GM23338 (cell line): ENCODE data around the gene TAF4B. TPM values are rescaled to one million over a fixed set of nuclear protein-coding genes. Genes with fewer than 3 reads are reported as not detected.

Experiments
- ATAC-seq: fragments of 200-7000 bp; cut with Tn5 transposase; 3 replicates; pipeline ENCODE4 v1.9.1; 2020
- DNase-seq: peaks from one replicate; pipeline ENCODE4 v3.0.0-alpha.2; 2015; ENCODE audit warnings: low spot score
- H2AFZ ChIP-seq: fragments of 200-600 bp; sonication (generic); 2 replicates; pipeline ENCODE4 v1.8.0; 2016; ENCODE audit warnings: antibody characterized with exemption, mild to moderate bottlenecking, moderate library complexity
- H3F3A ChIP-seq: fragments of 200-600 bp; sonication (generic); replicated peaks from 2 replicates; pipeline ENCODE4 v1.8.0; 2017; ENCODE audit warnings: antibody characterized with exemption, mixed run types, low read depth
- H3K27ac ChIP-seq: fragments of 200-600 bp; sonication (generic); 2 replicates; pipeline ENCODE4 v1.6.1; 2016; ENCODE audit warnings: low read depth
- H3K27me3 ChIP-seq: fragments of 200-600 bp; sonication (generic); 2 replicates; pipeline ENCODE4 v1.8.0; 2016; ENCODE audit warnings: mild to moderate bottlenecking, mixed run types, moderate library complexity; ENCODE audit not compliant: insufficient read depth
- H3K36me3 ChIP-seq: fragments of 200-600 bp; sonication (generic); 2 replicates; pipeline ENCODE4 v1.8.0; 2016; ENCODE audit warnings: mild to moderate bottlenecking; ENCODE audit not compliant: insufficient read depth
- H3K4me1 ChIP-seq: fragments of 200-600 bp; sonication (generic); 2 replicates; pipeline ENCODE4 v1.8.0; 2016; ENCODE audit warnings: mild to moderate bottlenecking, moderate library complexity; ENCODE audit not compliant: insufficient read depth
- H3K4me2 ChIP-seq: fragments of 200-600 bp; sonication (generic); 2 replicates; pipeline ENCODE4 v1.7.1; 2017; ENCODE audit warnings: mixed run types
- H3K4me3 ChIP-seq: fragments of 200-600 bp; sonication (generic); 2 replicates; pipeline ENCODE4 v1.6.1; 2016; ENCODE audit warnings: mixed run types
- H3K79me2 ChIP-seq: fragments of 200-600 bp; sonication (generic); replicated peaks from 2 replicates; pipeline ENCODE4 v1.8.0; 2017; ENCODE audit warnings: mild to moderate bottlenecking; ENCODE audit not compliant: insufficient read depth
- H3K9me2 ChIP-seq: fragments of 200-600 bp; sonication (generic); 2 replicates; pipeline ENCODE4 v1.8.0; 2017; ENCODE audit not compliant: insufficient read depth
- H4K20me1 ChIP-seq: fragments of 200-600 bp; sonication (generic); replicated peaks from 2 replicates; pipeline ENCODE4 v1.8.0; 2017; ENCODE audit warnings: mild to moderate bottlenecking; ENCODE audit not compliant: insufficient read depth
- H3K27ac Mint-ChIP-seq: 2 replicates; pipeline ENCODE4 v1.8.0; 2020; ENCODE audit warnings: inconsistent platforms, mild to moderate bottlenecking, moderate library complexity, mixed read lengths
- H3K27me3 Mint-ChIP-seq: 3 replicates; pipeline ENCODE4 v1.8.0; 2022; ENCODE audit warnings: low read depth, mild to moderate bottlenecking, moderate library complexity, mixed read lengths, inconsistent platforms; ENCODE audit not compliant: insufficient read depth, poor library complexity
- H3K36me3 Mint-ChIP-seq: 3 replicates; pipeline ENCODE4 v1.8.0; 2021; ENCODE audit warnings: low read depth, mild to moderate bottlenecking, inconsistent platforms, moderate library complexity, mixed read lengths
- H3K4me1 Mint-ChIP-seq: 3 replicates; pipeline ENCODE4 v1.8.0; 2020; ENCODE audit warnings: mild to moderate bottlenecking, inconsistent platforms, mixed read lengths
- H3K4me3 Mint-ChIP-seq: 3 replicates; pipeline ENCODE4 v1.8.0; 2021; ENCODE audit warnings: moderate library complexity, mild to moderate bottlenecking, inconsistent platforms, mixed read lengths
- H3K9me3 Mint-ChIP-seq: 3 replicates; pipeline ENCODE4 v1.8.0; 2020; ENCODE audit warnings: moderate library complexity, mild to moderate bottlenecking, inconsistent platforms, mixed read lengths
- CREB1 ChIP-seq: fragments of 250-450 bp; sonication (Bioruptor Pico); IDR thresholded peaks from 2 replicates; pipeline ENCODE4 v1.5.0; 2020; ENCODE audit warnings: low read depth, mild to moderate bottlenecking, moderate library complexity
- ETS1 ChIP-seq: IDR thresholded peaks from 2 replicates; pipeline ENCODE4 v1.6.1; 2016; ENCODE audit warnings: antibody characterized with exemption
- EZH2 ChIP-seq: fragments of 200-600 bp; sonication (generic); IDR thresholded peaks from one replicate; pipeline ENCODE4 v1.8.0; 2017; ENCODE audit warnings: antibody characterized with exemption, mild to moderate bottlenecking, low read depth; ENCODE audit not compliant: unreplicated experiment
- EZH2phosphoT487 ChIP-seq: fragments of 200-600 bp; sonication (generic); IDR thresholded peaks from one replicate; pipeline ENCODE4 v1.8.1; 2018; ENCODE audit warnings: antibody characterized with exemption; ENCODE audit not compliant: unreplicated experiment
- JUNB ChIP-seq: IDR thresholded peaks from one replicate; pipeline ENCODE4 v1.6.1; 2016; ENCODE audit warnings: antibody characterized with exemption; ENCODE audit not compliant: unreplicated experiment
- NANOG ChIP-seq: IDR thresholded peaks from 2 replicates; pipeline ENCODE4 v1.6.1; 2016; ENCODE audit warnings: antibody characterized with exemption, borderline replicate concordance
- POLR2AphosphoS5 ChIP-seq: IDR thresholded peaks from 2 replicates; pipeline ENCODE4 v1.6.1; 2016; ENCODE audit warnings: antibody characterized with exemption, low read depth
- STAT1 ChIP-seq: IDR thresholded peaks from one replicate; pipeline ENCODE4 v1.6.1; 2016; ENCODE audit warnings: antibody characterized with exemption; ENCODE audit not compliant: unreplicated experiment
- ZNF114 ChIP-seq: fragments of 250-450 bp; sonication (Bioruptor Pico); IDR thresholded peaks from 2 replicates; pipeline ENCODE4 v1.5.0; 2020; ENCODE audit warnings: mild to moderate bottlenecking, moderate library complexity
- ZNF331 ChIP-seq: fragments of 250-450 bp; sonication (Bioruptor Pico); IDR thresholded peaks from 2 replicates; pipeline ENCODE4 v1.5.0; 2020; ENCODE audit warnings: low read depth, mild to moderate bottlenecking, moderate library complexity
- ZNF462 ChIP-seq: fragments of 250-450 bp; sonication (Bioruptor Pico); IDR thresholded peaks from 2 replicates; pipeline ENCODE4 v1.5.0; 2020; ENCODE audit warnings: mild to moderate bottlenecking, moderate library complexity
- polyA plus RNA-seq: library from polyadenylated mRNA; unstranded; fragments of >200 nt; fragmentation: Nextera tagmentation; extraction: Ambion mirVana; gene quantifications from 2 replicates; pipeline ENCODE4 v1.2.1, GENCODE V29; 2016
- total RNA-seq: library from RNA; depleted of rRNA; stranded (reverse); fragments of >200 nt; shearing (Covaris generic); gene quantifications from 2 replicates; pipeline ENCODE4 v1.2.3, GENCODE V29; 2014
- TF ChIP-seq, protein P1 (sequence below), 2 experiments: fragments of 200-600 bp in 1 of 2; sonication (generic) in 1 of 2; conservative IDR thresholded peaks; 2 replicates each; pipeline versions ENCODE4 v1.5.1 to v1.6.1; 2016 to 2017; ENCODE audit warnings: antibody characterized with exemption in 2 of 2, low read depth in 2 of 2, mild to moderate bottlenecking in 2 of 2, moderate library complexity in 1 of 2
- TF ChIP-seq, protein P2 (sequence below): IDR thresholded peaks from one replicate; pipeline ENCODE4 v1.6.1; 2018; ENCODE audit warnings: antibody characterized with exemption; ENCODE audit not compliant: unreplicated experiment

The TAF4B gene
- total and polyA plus RNA-seq, 2 experiments from 2014 or later = 9.4 to 27.3 TPM

DNA sequence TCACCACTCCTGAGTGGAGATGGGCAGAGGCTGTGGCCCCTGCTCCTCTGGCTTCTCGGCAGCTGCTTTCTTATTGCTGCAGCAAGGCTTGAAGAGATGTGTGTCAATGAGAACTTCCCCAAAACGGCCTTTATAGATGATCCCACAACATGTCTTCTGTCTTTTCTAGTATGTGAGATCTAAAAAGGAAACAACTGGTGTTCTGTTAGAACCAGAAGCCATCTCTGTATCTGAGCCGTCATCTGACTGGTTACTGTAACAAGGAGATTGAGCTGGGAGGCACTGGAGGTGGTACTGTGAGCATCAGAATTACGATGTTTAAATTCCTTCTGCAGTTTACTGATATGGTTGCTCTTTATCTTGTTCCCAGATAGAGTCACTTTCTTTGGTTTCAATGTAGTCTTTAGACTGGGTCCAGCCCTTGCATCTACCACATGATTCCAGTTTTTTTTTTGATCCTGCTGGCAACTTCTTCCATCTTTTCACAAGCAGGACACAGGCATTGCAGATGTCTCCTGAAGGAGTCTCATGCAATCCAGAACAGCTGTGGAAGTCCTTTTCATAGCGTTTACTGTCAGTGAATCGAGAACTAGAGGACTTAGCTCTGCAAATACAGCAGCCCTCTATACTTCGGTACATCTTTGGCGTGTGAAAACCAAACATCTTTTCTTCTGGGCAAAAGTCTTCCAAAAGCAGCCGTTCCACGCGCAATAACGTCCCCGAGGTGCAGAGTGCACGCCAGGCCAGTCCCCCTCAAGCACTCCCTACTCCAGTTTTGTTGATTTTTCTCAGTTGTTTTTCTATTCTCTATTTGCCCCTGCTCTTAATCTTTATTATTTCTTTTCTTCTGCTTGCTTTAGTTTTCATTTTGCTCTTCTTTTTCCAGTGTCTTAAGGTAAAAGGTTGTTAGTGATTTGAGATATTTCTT lies 29.7 kb downstream of the TAF4B start:
- no peak overlapping the region for H3K27ac ChIP-seq
- Mint-ChIP-seq H3K27me3 (peaks cover 4% of the 10 kb centered on the region), H3K4me1 (peaks cover 16% of the 10 kb centered on the region; the same call in 2 of the 3 replicates), H3K27ac (no peak overlapping the region; the same call in 1 of the 2 replicates), H3K36me3 (peaks cover 9% of the 10 kb centered on the region), H3K9me3 (peaks cover 7% of the 10 kb centered on the region), H3K4me3 (no peak overlapping the region)
- no peaks in the 10 kb centered on the region for H3K27me3 ChIP-seq
- no peaks in the 10 kb centered on the region for H3K4me1 ChIP-seq
- H3K4me3 ChIP-seq = no peak overlapping the region
- H3K79me2 ChIP-seq = peaks cover 95% of the 10 kb centered on the region
- peaks cover 12% of the 10 kb centered on the region for H4K20me1 ChIP-seq
- H3K4me2 ChIP-seq = no peak overlapping the region
- ATAC-seq = no peak; the same call in 2 of the 3 replicates
- no peaks in the 10 kb centered on the region for H3K9me2 ChIP-seq
- H3K36me3 ChIP-seq = no peaks in the 10 kb centered on the region
- no peak overlapping the region for H2AFZ ChIP-seq
- TF ChIP-seq, protein P1, sequence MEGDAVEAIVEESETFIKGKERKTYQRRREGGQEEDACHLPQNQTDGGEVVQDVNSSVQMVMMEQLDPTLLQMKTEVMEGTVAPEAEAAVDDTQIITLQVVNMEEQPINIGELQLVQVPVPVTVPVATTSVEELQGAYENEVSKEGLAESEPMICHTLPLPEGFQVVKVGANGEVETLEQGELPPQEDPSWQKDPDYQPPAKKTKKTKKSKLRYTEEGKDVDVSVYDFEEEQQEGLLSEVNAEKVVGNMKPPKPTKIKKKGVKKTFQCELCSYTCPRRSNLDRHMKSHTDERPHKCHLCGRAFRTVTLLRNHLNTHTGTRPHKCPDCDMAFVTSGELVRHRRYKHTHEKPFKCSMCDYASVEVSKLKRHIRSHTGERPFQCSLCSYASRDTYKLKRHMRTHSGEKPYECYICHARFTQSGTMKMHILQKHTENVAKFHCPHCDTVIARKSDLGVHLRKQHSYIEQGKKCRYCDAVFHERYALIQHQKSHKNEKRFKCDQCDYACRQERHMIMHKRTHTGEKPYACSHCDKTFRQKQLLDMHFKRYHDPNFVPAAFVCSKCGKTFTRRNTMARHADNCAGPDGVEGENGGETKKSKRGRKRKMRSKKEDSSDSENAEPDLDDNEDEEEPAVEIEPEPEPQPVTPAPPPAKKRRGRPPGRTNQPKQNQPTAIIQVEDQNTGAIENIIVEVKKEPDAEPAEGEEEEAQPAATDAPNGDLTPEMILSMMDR (conservative IDR thresholded peaks at IDR 0.05; ENCODE audit: low read depth in 2 of 2) = no peak
- TF ChIP-seq EZH2 (no peak), JUNB (no peak), NANOG (no peak), POLR2AphosphoS5 (no peak), ZNF331 (CRISPR knock-in tag) (no peak), STAT1 (no peak), EZH2phosphoT487 (no peak), ZNF114 (CRISPR knock-in tag) (no peak), ETS1 (no peak), ZNF462 (CRISPR knock-in tag) (no peak), CREB1 (CRISPR knock-in tag) (no peak)
- TF ChIP-seq, protein P2, sequence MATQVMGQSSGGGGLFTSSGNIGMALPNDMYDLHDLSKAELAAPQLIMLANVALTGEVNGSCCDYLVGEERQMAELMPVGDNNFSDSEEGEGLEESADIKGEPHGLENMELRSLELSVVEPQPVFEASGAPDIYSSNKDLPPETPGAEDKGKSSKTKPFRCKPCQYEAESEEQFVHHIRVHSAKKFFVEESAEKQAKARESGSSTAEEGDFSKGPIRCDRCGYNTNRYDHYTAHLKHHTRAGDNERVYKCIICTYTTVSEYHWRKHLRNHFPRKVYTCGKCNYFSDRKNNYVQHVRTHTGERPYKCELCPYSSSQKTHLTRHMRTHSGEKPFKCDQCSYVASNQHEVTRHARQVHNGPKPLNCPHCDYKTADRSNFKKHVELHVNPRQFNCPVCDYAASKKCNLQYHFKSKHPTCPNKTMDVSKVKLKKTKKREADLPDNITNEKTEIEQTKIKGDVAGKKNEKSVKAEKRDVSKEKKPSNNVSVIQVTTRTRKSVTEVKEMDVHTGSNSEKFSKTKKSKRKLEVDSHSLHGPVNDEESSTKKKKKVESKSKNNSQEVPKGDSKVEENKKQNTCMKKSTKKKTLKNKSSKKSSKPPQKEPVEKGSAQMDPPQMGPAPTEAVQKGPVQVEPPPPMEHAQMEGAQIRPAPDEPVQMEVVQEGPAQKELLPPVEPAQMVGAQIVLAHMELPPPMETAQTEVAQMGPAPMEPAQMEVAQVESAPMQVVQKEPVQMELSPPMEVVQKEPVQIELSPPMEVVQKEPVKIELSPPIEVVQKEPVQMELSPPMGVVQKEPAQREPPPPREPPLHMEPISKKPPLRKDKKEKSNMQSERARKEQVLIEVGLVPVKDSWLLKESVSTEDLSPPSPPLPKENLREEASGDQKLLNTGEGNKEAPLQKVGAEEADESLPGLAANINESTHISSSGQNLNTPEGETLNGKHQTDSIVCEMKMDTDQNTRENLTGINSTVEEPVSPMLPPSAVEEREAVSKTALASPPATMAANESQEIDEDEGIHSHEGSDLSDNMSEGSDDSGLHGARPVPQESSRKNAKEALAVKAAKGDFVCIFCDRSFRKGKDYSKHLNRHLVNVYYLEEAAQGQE = no peak
- DNase-seq = no peak
- no peaks in the 10 kb centered on the region for H3F3A ChIP-seq
